ENCODE measurements around the gene C7orf25.

The C7orf25 gene

DNA sequence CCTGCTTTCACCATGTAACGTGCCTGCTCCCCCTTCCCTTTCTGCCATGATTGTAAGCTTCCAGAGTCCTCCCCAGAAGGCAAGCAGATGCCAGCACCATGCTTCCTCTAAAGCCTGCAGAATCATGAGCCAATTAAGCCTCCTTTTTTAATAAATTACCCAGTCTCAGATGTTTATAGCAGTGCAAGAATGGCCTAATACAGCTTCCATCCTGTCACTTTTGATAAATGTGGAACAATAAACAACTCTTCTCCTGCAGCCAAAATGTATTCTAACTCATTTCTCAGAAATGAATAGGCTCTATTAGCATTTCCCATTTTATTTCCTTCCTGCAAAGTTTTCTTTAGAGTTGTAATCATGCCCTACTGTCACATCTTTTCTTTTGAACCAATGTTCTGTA, 43.4 kb downstream of the C7orf25 start:
- no peak for TF ChIP-seq CTCF (IDR thresholded peaks at IDR 0.05; ENCODE audit: low read depth, low read length, missing control alignments)
- DNase-seq (ENCODE audit: low read depth) = no peak
- no peak overlapping the region for H3K4me3 ChIP-seq (ENCODE audit: low read depth, low read length)
